ENCODE results near the gene KPTN. TPM values are rescaled to one million over a fixed set of nuclear protein-coding genes. Genes with fewer than 3 reads are reported as not detected.

KPTN gene
- total RNA-seq (2016; rRNA removed; fragmentation: Illumina TruSeq; extraction: Trizol) (8.4 and 9.1 TPM in 2 replicates), polyA plus RNA-seq (2011; rRNA removed) (13.3 and 17.6 TPM in 2 replicates), polyA minus RNA-seq (2011; rRNA and poly(A)+ RNA removed; ENCODE audit: low replicate concordance) (8.3 and 15.8 TPM in 2 replicates), Bru-seq, nascent RNA (percentile 43 among the genes with signal in this experiment), BruChase-seq, experiment 1, labeled RNA remaining after a 6-hour chase (percentile 58 among the genes with signal in this experiment), BruChase-seq, experiment 2, labeled RNA remaining after a 2-hour chase (percentile 50 among the genes with signal in this experiment)
- total RNA-seq (2016; cell fraction: cytosol; rRNA removed; fragmentation: Illumina TruSeq; extraction: Trizol; ENCODE audit: low read depth) = 2.8 and 3.3 TPM in 2 replicates
- total RNA-seq (2016; cell fraction: insoluble cytoplasmic fraction; rRNA removed; fragmentation: Illumina TruSeq; extraction: Trizol) = 8.2 and 10.6 TPM in 2 replicates
- 4.2 and 6.5 TPM in 2 replicates for total RNA-seq (2016; cell fraction: membrane; rRNA removed; fragmentation: Illumina TruSeq; extraction: Trizol)
- 9.8 and 13.4 TPM in 2 replicates for total RNA-seq (2016; cell fraction: nucleus; rRNA removed; fragmentation: Illumina TruSeq; extraction: Trizol)
- polyA plus RNA-seq (2011; cell fraction: cytosol; rRNA removed) = 8.3 and 11.4 TPM in 2 replicates
- 48.6 and 50.4 TPM in 2 replicates for polyA plus RNA-seq (2011; cell fraction: nucleus; rRNA removed)
- polyA plus RNA-seq (2012) = 9.8 and 14.4 TPM in 2 replicates
- polyA plus RNA-seq (2016; cell fraction: cytosol; fragmentation: Illumina TruSeq; extraction: Trizol; ENCODE audit: low read depth) = 4.3 and 5.1 TPM in 2 replicates
- polyA plus RNA-seq (2016; cell fraction: insoluble cytoplasmic fraction; fragmentation: Illumina TruSeq; extraction: Trizol; ENCODE audit: low read depth) = 14.4 and 17.5 TPM in 2 replicates
- 5.2 and 7.2 TPM in 2 replicates for polyA plus RNA-seq (2016; cell fraction: membrane; fragmentation: Illumina TruSeq; extraction: Trizol; ENCODE audit: low read depth)
- 29.6 and 30.0 TPM in 2 replicates for polyA plus RNA-seq (2016; cell fraction: nucleus; fragmentation: Illumina TruSeq; extraction: Trizol; ENCODE audit: insufficient read depth, low read depth)
- 5.2 TPM in 2 replicates for polyA minus RNA-seq (2011; cell fraction: cytosol; rRNA and poly(A)+ RNA removed)
- polyA minus RNA-seq (2011; cell fraction: nucleus; rRNA and poly(A)+ RNA removed) = 3.2 and 5.5 TPM in 2 replicates
- long read RNA-seq, experiment 1, transcript KPTN-201 (12 exons, 1,691 nt) = major isoform, 8 of 12 reads
- long read RNA-seq, experiment 1, partial matches to known transcripts = 3 of 12 reads
- long read RNA-seq, experiment 1, other reads (novel, unspliced or antisense) = 1 of 12 reads
- long read RNA-seq, experiment 2, transcript KPTN-201 (12 exons, 1,691 nt) = major isoform, 19 of 28 reads
- long read RNA-seq, experiment 2, partial matches to known transcripts = 6 of 28 reads
- long read RNA-seq, experiment 2, other reads (novel, unspliced or antisense) = 3 of 28 reads

DNA sequence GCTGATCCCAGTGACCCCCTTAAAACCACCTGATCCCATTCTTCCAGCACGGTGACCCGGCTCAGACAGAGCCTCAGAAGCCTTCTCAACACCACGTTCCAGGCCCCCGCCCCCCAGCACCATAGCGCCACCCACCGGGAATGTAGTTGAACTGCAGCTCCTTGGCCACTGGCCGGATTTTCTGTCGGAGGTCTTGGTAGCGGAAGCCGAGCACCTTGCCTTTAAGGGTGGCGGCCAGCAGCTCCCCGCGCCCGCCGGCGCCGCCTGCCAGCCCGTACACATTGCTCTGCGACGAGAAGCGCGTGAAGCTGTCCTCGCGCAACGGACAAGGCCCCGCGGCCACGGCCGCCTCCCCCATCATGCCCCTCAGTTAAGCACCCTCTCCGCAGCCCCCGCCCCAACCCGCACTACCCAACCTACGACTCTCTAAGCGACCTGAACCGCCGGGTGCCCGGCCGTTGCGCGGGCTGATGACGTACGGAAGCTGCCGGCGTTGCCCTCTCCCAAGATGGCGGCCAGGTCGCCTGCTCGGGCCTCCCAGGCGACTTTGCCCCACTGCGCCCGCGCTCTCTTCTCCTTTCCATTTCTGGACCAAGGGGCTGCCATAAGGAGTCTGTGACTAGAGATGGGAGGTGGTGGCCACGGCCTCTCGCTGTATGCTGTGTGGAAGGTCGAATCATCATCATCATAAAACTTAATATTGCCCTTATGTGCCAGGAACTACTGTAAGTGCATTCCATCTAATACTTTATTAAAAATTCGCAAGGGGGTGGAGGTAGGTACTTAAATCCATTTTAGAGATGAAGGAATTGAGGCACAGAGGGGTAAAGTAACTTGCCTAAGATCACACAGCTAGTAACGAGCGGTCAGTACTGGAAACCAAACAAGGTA lies at the start of gene KPTN:
KPTN (minus strand) TSS at position 420 of the 891 bp plus-strand sequence; CDS start at position 361, 59 bp downstream.
- in situ Hi-C loops (cut with HindIII; ENCODE audit: extremely low pct_ligation_motif_present, low pct_unique_long_range_greater_than_20kb) = no loop called here
- Histone ChIP-seq H3K36me3 (replicated peaks in 1 of 2; ENCODE audit: control insufficient read depth in 1 of 2, insufficient read depth in 2 of 2, low read length in 2 of 2) (peaks cover 0 to 3% of the 10 kb centered on the region in 2 experiments; a peak in 2 of 5 replicates), H3K27me3 (ENCODE audit: control insufficient read depth in 1 of 2, insufficient read depth in 2 of 2, low read length in 2 of 2) (no peaks in the 10 kb centered on the region), H3K79me2 (ENCODE audit: insufficient read depth, low read length) (no peaks in the 10 kb centered on the region), H4K20me1 (ENCODE audit: insufficient read depth, low read length) (no peaks in the 10 kb centered on the region), H3K9me3 (ENCODE audit: low read length) (no peaks in the 10 kb centered on the region), H3K4me2 (ENCODE audit: low read depth, low read length) (peak within 1 kb of the TSS; percentile 94), H3K4me1 (ENCODE audit: insufficient read depth, low read length) (peaks cover 12% of the 10 kb centered on the region), H3K27ac (ENCODE audit: extremely low read length, insufficient read depth, low read length) (peak within 1 kb of the TSS; percentile 87), H2AFZ (ENCODE audit: low read length) (peak within 1 kb of the TSS; percentile 89), H3K9ac (ENCODE audit: insufficient read depth, low read depth, low read length) (peak within 1 kb of the TSS; percentile 95), H3K4me3 (replicated peaks in 1 of 3; ENCODE audit: insufficient read depth in 1 of 3, low read depth in 2 of 3, low read length in 3 of 3) (peak within 1 kb of the TSS; percentile 86 to 98 (median 87))
- intact Hi-C loops (cut with micrococcal nuclease; ENCODE audit: unreplicated experiment) = no loop called here
- ChIA-PET CTCF (ENCODE audit: low intra/inter-chr PET ratio, low total read pairs) (interaction anchor here (1.3 to 1.8 kb wide), 2 partner anchors 47 to 214 kb away, joined by 5 to 11 read pairs; no protein-coding TSS in a partner anchor), POLR2A (interaction anchor here (0.8 to 1.3 kb wide), 7 partner anchors 27 to 135 kb away, joined by 3 to 6 read pairs (median 3); partner anchors contain the start of genes DHX34 and NAPA)
- TSS peak; percentile 53 for BruUV-seq (replicated peaks)
- DNase-seq (ENCODE audit: low spot score) (peak; percentile 77), FAIRE-seq (peak; percentile 60), ATAC-seq (peak; percentile 86)
- WGBS (ENCODE audit: low lambda C conversion rate) = 6% methylated on average over 22 of the region's 57 CpGs
- TF ChIP-seq MBD4 (IDR thresholded peaks at IDR 0.05; ENCODE audit: borderline replicate concordance, low read length) = no peak
- TF ChIP-seq, protein P1, sequence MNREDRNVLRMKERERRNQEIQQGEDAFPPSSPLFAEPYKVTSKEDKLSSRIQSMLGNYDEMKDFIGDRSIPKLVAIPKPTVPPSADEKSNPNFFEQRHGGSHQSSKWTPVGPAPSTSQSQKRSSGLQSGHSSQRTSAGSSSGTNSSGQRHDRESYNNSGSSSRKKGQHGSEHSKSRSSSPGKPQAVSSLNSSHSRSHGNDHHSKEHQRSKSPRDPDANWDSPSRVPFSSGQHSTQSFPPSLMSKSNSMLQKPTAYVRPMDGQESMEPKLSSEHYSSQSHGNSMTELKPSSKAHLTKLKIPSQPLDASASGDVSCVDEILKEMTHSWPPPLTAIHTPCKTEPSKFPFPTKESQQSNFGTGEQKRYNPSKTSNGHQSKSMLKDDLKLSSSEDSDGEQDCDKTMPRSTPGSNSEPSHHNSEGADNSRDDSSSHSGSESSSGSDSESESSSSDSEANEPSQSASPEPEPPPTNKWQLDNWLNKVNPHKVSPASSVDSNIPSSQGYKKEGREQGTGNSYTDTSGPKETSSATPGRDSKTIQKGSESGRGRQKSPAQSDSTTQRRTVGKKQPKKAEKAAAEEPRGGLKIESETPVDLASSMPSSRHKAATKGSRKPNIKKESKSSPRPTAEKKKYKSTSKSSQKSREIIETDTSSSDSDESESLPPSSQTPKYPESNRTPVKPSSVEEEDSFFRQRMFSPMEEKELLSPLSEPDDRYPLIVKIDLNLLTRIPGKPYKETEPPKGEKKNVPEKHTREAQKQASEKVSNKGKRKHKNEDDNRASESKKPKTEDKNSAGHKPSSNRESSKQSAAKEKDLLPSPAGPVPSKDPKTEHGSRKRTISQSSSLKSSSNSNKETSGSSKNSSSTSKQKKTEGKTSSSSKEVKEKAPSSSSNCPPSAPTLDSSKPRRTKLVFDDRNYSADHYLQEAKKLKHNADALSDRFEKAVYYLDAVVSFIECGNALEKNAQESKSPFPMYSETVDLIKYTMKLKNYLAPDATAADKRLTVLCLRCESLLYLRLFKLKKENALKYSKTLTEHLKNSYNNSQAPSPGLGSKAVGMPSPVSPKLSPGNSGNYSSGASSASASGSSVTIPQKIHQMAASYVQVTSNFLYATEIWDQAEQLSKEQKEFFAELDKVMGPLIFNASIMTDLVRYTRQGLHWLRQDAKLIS (CRISPR knock-in tag; IDR thresholded peaks at IDR 0.05) = no peak
- no peak for TF ChIP-seq NR3C1 (CRISPR knock-in tag; IDR thresholded peaks at IDR 0.05)
- TF ChIP-seq, protein P2, sequence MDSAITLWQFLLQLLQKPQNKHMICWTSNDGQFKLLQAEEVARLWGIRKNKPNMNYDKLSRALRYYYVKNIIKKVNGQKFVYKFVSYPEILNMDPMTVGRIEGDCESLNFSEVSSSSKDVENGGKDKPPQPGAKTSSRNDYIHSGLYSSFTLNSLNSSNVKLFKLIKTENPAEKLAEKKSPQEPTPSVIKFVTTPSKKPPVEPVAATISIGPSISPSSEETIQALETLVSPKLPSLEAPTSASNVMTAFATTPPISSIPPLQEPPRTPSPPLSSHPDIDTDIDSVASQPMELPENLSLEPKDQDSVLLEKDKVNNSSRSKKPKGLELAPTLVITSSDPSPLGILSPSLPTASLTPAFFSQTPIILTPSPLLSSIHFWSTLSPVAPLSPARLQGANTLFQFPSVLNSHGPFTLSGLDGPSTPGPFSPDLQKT (CRISPR knock-in tag; IDR thresholded peaks at IDR 0.05; ENCODE audit: borderline replicate concordance) = no peak
- TF ChIP-seq ISX (CRISPR knock-in tag; conservative IDR thresholded peaks at IDR 0.05) = no peak
- 0 out of 2 replicates have a peak, but pooled peaks have one; percentile 54 for TF ChIP-seq PBX3 (CRISPR knock-in tag; IDR thresholded peaks at IDR 0.05; ENCODE audit: borderline replicate concordance)
- no peak for TF ChIP-seq SYNCRIP (IDR thresholded peaks at IDR 0.05; ENCODE audit: insufficient read depth, low read depth, low read length)
- no peak for TF ChIP-seq DPF2 (CRISPR knock-in tag; IDR thresholded peaks at IDR 0.05; ENCODE audit: borderline replicate concordance, low read depth)
- TF ChIP-seq AKAP8 (CRISPR knock-in tag; IDR thresholded peaks at IDR 0.05) = peak; percentile 62; the same call in 1 of the 2 replicates
